GM21515 (cell line): ENCODE data around the gene MARK4.
"Not testable (repeated sequence)": the region's sequence is repeated elsewhere in the genome, so short reads cannot be mapped to it uniquely, and the experiment has no call there.

ENCODE experiments used
- ATAC-seq: cut with Tn5 transposase; IDR thresholded peaks from one replicate; pipeline ENCODE4 v1.9.1; 2021; ENCODE audit not compliant: unreplicated experiment

MARK4 gene

GRCh38 chr19:45334881-45335280, 83.8 kb downstream of the MARK4 start:
- not testable (repeated sequence) for ATAC-seq

- no peak for ATAC-seq
Measured at GRCh38 chr19:45336696-45337251, 85.7 kb downstream of the MARK4 start.

- no peak for ATAC-seq
Measured at GRCh38 chr19:45339629-45340028, 88.6 kb downstream of the MARK4 start.

- no peak for ATAC-seq
Measured at GRCh38 chr19:45340232-45340898, 89.3 kb downstream of the MARK4 start, which contains the start of gene KLC3. Gene KLC3 (plus strand): TSS chr19:45340750. CDS start chr19:45345542, 4,792 bp downstream.

GRCh38 chr19:45340899-45341453, 89.9 kb downstream of the MARK4 start:
- no peak for ATAC-seq

GRCh38 chr19:45342911-45343310, 91.8 kb downstream of the MARK4 start:
- ATAC-seq, result no peak

GRCh38 chr19:45344621-45345505, 93.8 kb downstream of the MARK4 start:
- ATAC-seq, result no peak

- no peak for ATAC-seq
Measured at GRCh38 chr19:45345506-45345860, 94.4 kb downstream of the MARK4 start.

- no peak for ATAC-seq
Measured at GRCh38 chr19:45346449-45346848, 95.4 kb downstream of the MARK4 start.

GRCh38 chr19:45347570-45348366, 96.7 kb downstream of the MARK4 start:
- no peak for ATAC-seq

GRCh38 chr19:45348367-45349125, 97.5 kb downstream of the MARK4 start:
- ATAC-seq, result no peak

- ATAC-seq, result no peak
Measured at GRCh38 chr19:45349126-45349415, 98.0 kb downstream of the MARK4 start.

- ATAC-seq, result no peak
Measured at GRCh38 chr19:45349430-45349941, 98.4 kb downstream of the MARK4 start.

GRCh38 chr19:45350477-45351058, 99.5 kb downstream of the MARK4 start:
- ATAC-seq, result no peak

- ATAC-seq, result no peak
Measured at GRCh38 chr19:45351401-45351952, 100.4 kb downstream of the MARK4 start.

- ATAC-seq, result no peak
Measured at GRCh38 chr19:45352062-45352461, 101.0 kb downstream of the MARK4 start.

GRCh38 chr19:45352471-45352870, 101.4 kb downstream of the MARK4 start:
- ATAC-seq, result no peak

- no peak for ATAC-seq
Measured at GRCh38 chr19:45352914-45353796, 102.1 kb downstream of the MARK4 start.
